T-helper 1 cell treated with Interleukin-12 subunit alpha and Interleukin-12 subunit beta and Interleukin-4 antibody, amounts not matched to agents 30 μg/mL and 1 μg/mL, for 36 hours (primary cell): Measurements from ENCODE around the gene SIGLEC11.

Experiments
- H3K27ac Mint-ChIP-seq: one replicate; pipeline ENCODE4 v1.8.0; 2021; ENCODE audit warnings: mild to moderate bottlenecking, mixed read lengths
- H3K27me3 Mint-ChIP-seq: one replicate; pipeline ENCODE4 v1.8.0; 2021; ENCODE audit warnings: low read depth, mixed read lengths
- H3K36me3 Mint-ChIP-seq: one replicate; pipeline ENCODE4 v1.8.0; 2021; ENCODE audit warnings: low read depth, mixed read lengths
- H3K4me1 Mint-ChIP-seq: one replicate; pipeline ENCODE4 v1.8.0; 2021; ENCODE audit warnings: low read depth, mixed read lengths
- H3K4me3 Mint-ChIP-seq: one replicate; pipeline ENCODE4 v1.8.0; 2021; ENCODE audit warnings: mild to moderate bottlenecking, moderate library complexity, mixed read lengths
- H3K9me3 Mint-ChIP-seq: one replicate; pipeline ENCODE4 v1.8.0; 2021; ENCODE audit warnings: mixed read lengths

The SIGLEC11 gene

DNA sequence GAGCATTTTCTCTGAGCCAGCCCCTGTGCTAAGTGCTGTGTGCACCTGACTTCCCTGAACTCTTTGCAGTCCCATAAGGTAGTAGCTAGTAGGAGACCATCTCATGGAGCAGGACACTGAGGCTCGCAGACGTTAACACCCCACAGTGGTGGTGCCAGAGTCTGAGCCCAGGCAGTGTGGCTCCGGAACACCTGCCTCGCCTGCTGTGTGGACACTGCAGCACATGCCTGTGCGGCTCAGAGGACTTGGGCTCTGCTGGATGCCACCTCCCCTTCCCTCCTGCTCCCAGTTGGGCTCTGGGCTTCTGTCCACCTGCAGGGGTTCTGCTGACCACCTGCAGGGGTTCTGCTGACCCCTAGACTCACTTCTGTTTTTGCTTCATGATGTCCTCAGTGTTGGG, 27.0 kb upstream of the SIGLEC11 start:
- Mint-ChIP-seq H3K36me3 (peaks cover 38% of the 10 kb centered on the region), H3K4me1 (peaks cover 5% of the 10 kb centered on the region), H3K4me3 (no peak overlapping the region), H3K27me3 (no peaks in the 10 kb centered on the region), H3K27ac (no peak overlapping the region), H3K9me3 (no peaks in the 10 kb centered on the region)

DNA sequence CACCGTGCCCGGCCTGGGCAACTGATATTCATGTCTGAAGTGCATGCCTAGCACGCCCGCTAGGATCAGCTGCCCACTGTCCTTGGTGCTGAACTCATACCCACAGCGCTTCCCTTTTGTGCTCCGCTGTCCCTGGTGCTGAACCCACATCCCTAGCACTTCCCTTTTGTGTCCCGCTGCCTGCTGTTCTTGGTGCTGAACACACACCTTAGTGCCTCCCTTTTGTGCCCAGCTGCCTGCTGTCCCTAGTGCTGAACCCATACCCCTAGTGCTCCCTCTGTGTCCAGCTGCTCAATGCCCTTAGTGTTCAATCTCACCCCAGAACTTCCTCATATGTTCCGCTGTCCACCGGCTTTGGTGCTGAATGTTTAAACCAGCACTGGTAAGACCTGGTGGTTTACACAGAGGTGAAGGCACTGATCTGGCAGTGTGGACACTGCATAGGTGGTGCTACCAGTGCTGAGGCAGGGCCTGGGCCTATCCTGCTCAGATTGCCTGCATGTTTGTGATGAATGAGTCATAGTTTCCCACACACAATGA, 26.3 kb upstream of the SIGLEC11 start:
- Mint-ChIP-seq H3K9me3 (no peaks in the 10 kb centered on the region), H3K36me3 (peaks cover 32% of the 10 kb centered on the region), H3K4me1 (peaks cover 6% of the 10 kb centered on the region), H3K4me3 (no peak overlapping the region), H3K27me3 (no peaks in the 10 kb centered on the region), H3K27ac (no peak overlapping the region)

GRCh38 chr19:49986354-49986753, 25.4 kb upstream of the SIGLEC11 start:
- Mint-ChIP-seq H3K9me3 (no peaks in the 10 kb centered on the region), H3K36me3 (peaks cover 35% of the 10 kb centered on the region), H3K27ac (no peak overlapping the region), H3K27me3 (no peaks in the 10 kb centered on the region), H3K4me1 (peaks cover 6% of the 10 kb centered on the region), H3K4me3 (no peak overlapping the region)

GRCh38 chr19:49985871-49986270, 24.9 kb upstream of the SIGLEC11 start:
- Mint-ChIP-seq H3K27ac (no peak overlapping the region), H3K4me1 (peaks cover 5% of the 10 kb centered on the region), H3K9me3 (no peaks in the 10 kb centered on the region), H3K36me3 (peaks cover 31% of the 10 kb centered on the region), H3K27me3 (no peaks in the 10 kb centered on the region), H3K4me3 (no peak overlapping the region)

GRCh38 chr19:49984491-49984890, 23.5 kb upstream of the SIGLEC11 start:
- H3K36me3 Mint-ChIP-seq: peaks cover 32% of the 10 kb centered on the region
- H3K4me3 Mint-ChIP-seq: no peak overlapping the region
- no peaks in the 10 kb centered on the region for H3K27me3 Mint-ChIP-seq
- no peak overlapping the region for H3K27ac Mint-ChIP-seq
- no peaks in the 10 kb centered on the region for H3K9me3 Mint-ChIP-seq
- peaks cover 5% of the 10 kb centered on the region for H3K4me1 Mint-ChIP-seq

DNA sequence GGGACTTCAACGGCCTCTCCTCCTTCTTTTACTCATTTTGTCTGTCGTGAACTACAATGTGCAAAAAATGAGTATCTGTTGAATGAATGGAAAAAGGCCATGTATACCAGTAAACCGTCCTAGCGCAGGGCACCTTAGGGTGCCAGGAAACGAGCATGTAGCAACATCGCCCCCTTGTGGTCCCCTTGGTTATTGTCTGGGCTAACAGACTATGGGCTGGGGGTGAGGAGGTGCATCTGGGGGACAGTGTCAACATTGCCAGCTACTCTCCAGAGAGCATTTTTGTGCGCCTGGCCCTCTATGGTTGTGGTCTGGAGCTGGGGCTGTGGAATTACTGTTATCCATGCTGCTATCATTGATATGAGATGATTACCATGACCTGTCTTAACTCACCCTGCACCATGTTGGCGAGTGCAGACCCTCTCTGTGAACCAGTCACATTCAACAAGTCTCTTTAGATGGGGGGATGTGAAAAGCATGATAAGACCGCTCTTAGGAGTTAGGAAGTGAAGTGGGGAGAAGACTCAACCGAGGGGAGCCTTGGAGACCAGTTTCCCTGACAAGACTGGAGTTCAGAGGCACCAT, 22.8 kb upstream of the SIGLEC11 start:
- Mint-ChIP-seq H3K36me3 (peaks cover 27% of the 10 kb centered on the region), H3K27ac (no peak overlapping the region), H3K4me3 (no peak overlapping the region)

DNA sequence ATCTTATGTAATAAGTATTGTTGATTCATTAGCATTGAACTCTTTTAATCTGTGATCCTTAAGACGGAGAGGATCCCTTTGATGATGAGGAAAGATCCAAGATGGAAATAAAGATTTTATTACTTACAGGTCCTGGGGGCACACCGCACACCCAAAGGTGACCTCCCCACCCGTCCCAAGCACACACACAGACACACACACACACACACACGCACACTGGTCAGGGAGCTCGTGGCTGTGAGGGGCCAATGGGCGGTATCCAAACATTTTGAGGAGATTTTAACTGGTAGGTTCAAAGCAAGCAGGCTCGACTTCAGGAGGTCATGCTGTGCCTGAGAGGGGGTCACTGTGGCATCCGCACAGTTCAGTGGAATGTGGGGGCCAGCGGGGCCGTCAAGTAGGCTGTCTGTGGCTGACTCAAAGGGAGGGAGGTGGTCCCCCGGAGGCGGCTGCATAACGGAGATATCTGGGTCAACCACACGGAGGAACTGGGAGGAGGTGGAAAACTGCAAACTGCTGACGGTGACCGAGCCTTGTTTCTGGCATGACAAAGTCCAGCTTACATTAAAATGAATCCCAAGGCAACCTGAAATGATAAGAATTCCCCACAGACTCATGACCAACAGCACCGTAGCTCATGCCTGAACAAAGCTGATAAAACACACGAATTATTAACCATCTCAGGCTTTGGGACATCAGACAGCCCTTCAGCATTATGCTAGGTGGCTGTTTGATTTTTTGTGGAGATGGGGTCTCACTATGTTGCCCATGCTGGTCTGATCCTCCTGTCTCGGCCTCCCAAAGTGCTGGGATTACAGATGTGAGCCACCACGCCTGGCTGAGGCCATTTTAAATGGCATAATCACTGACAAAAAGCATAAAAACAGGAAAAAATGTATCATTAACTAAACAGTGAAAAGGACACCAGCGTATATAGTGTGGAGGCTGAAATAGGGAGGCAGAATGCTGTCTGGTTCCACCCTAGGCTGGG, 20.9 kb upstream of the SIGLEC11 start:
- Mint-ChIP-seq H3K27ac (no peak overlapping the region), H3K27me3 (no peaks in the 10 kb centered on the region), H3K9me3 (no peaks in the 10 kb centered on the region), H3K4me3 (no peak overlapping the region), H3K36me3 (peaks cover 18% of the 10 kb centered on the region), H3K4me1 (peaks cover 2% of the 10 kb centered on the region)

More for the DNA sequence above, 22.8 kb upstream of the SIGLEC11 start:
- Mint-ChIP-seq H3K4me1 (peaks cover 5% of the 10 kb centered on the region), H3K27me3 (no peaks in the 10 kb centered on the region), H3K9me3 (no peaks in the 10 kb centered on the region)

- H3K4me1 Mint-ChIP-seq: peaks cover 2% of the 10 kb centered on the region
- no peak overlapping the region for H3K4me3 Mint-ChIP-seq
- H3K36me3 Mint-ChIP-seq: peaks cover 12% of the 10 kb centered on the region
- no peak overlapping the region for H3K27ac Mint-ChIP-seq
- H3K9me3 Mint-ChIP-seq: no peaks in the 10 kb centered on the region
- H3K27me3 Mint-ChIP-seq: no peaks in the 10 kb centered on the region
These were observed 17.4 kb upstream of the SIGLEC11 start for GRCh38 chr19:49978324-49978723.

DNA sequence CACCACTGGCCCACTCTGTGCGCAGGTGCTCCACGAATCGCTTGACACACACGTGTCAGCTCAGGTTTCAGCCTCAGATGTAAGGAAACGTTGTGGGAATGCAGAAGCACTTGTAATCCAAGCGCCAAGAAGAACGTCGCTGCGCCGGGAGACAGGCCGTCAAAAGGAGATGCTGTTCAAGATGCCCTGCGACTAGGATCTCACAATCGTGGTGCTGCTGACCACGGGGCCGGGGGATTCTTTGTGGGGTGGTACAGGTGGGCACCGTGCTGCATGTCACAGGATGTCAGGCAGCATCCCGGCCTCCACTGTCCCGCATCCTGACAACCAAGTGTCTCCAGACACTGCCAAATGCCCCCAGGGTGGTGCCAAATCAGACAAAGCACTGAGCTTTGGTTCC, 16.9 kb upstream of the SIGLEC11 start:
- H3K4me3 Mint-ChIP-seq: no peak overlapping the region
- peaks cover 12% of the 10 kb centered on the region for H3K36me3 Mint-ChIP-seq
- peaks cover 2% of the 10 kb centered on the region for H3K4me1 Mint-ChIP-seq
- H3K9me3 Mint-ChIP-seq: no peaks in the 10 kb centered on the region
- H3K27ac Mint-ChIP-seq: no peak overlapping the region
- H3K27me3 Mint-ChIP-seq: no peaks in the 10 kb centered on the region

- Mint-ChIP-seq H3K4me1 (no peaks in the 10 kb centered on the region), H3K9me3 (no peaks in the 10 kb centered on the region), H3K27ac (no peak overlapping the region), H3K27me3 (no peaks in the 10 kb centered on the region), H3K4me3 (no peak overlapping the region), H3K36me3 (peaks cover 12% of the 10 kb centered on the region)
These were observed 16.1 kb upstream of the SIGLEC11 start for GRCh38 chr19:49977076-49977475.

GRCh38 chr19:49976496-49976895, 15.5 kb upstream of the SIGLEC11 start:
- H3K9me3 Mint-ChIP-seq: no peaks in the 10 kb centered on the region
- no peaks in the 10 kb centered on the region for H3K4me1 Mint-ChIP-seq
- H3K27me3 Mint-ChIP-seq: no peaks in the 10 kb centered on the region
- H3K4me3 Mint-ChIP-seq: no peak overlapping the region
- H3K27ac Mint-ChIP-seq: no peak overlapping the region
- H3K36me3 Mint-ChIP-seq: peaks cover 8% of the 10 kb centered on the region

DNA sequence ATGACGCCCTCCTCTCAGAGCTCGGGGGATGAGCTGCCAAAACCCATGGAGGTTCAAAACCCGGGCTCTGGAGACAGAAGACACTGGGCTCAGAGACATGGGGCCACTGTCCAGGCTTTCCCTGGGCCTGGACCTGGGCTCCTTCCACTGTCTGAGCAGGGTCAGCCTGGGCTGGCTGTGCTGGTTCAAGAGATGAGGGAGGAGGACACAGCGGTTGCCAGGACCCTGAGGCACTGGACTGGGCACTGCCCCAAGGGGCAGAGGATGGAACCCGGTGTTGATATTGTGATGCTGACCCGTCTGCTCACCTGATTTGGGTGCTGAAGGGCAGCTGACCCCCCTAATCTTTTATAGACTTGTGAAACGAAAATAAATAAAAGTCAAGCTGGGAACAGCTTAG, 14.1 kb upstream of the SIGLEC11 start:
- no peak overlapping the region for H3K4me3 Mint-ChIP-seq
- H3K27ac Mint-ChIP-seq: no peak overlapping the region
- peaks cover 5% of the 10 kb centered on the region for H3K36me3 Mint-ChIP-seq
- H3K27me3 Mint-ChIP-seq: no peaks in the 10 kb centered on the region
- no peaks in the 10 kb centered on the region for H3K9me3 Mint-ChIP-seq
- H3K4me1 Mint-ChIP-seq: no peaks in the 10 kb centered on the region

GRCh38 chr19:49973987-49974386, 13.0 kb upstream of the SIGLEC11 start:
- Mint-ChIP-seq H3K9me3 (no peaks in the 10 kb centered on the region), H3K27ac (no peak overlapping the region), H3K4me1 (no peaks in the 10 kb centered on the region), H3K4me3 (no peak overlapping the region), H3K27me3 (no peaks in the 10 kb centered on the region), H3K36me3 (peaks cover 4% of the 10 kb centered on the region)

- Mint-ChIP-seq H3K27me3 (no peaks in the 10 kb centered on the region), H3K36me3 (peaks cover 4% of the 10 kb centered on the region), H3K4me3 (no peak overlapping the region), H3K27ac (no peak overlapping the region), H3K9me3 (no peaks in the 10 kb centered on the region), H3K4me1 (no peaks in the 10 kb centered on the region)
These were observed 11.9 kb upstream of the SIGLEC11 start for GRCh38 chr19:49972841-49973240.

DNA sequence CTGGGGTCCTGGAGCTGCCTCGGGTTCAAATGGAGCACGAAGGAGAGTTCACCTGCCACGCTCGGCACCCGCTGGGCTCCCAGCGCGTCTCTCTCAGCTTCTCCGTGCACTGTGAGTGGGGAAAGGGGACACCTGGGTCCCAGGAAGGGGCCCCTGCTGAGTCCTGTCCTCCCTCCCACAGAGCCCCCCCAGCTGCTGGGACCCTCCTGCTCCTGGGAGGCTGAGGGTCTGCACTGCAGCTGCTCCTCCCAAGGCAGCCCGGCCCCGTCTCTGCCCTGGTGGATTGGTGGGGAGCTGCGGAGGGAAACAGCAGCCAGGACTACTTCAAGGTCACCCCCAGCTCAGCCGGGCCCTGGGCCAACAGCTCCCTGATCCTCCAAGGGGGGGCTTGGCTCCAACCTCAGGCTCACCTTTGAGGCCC, 11.0 kb upstream of the SIGLEC11 start:
- no peaks in the 10 kb centered on the region for H3K27me3 Mint-ChIP-seq
- H3K36me3 Mint-ChIP-seq: peaks cover 4% of the 10 kb centered on the region
- no peak overlapping the region for H3K4me3 Mint-ChIP-seq
- H3K9me3 Mint-ChIP-seq: no peaks in the 10 kb centered on the region
- H3K27ac Mint-ChIP-seq: no peak overlapping the region
- H3K4me1 Mint-ChIP-seq: no peaks in the 10 kb centered on the region
